Peyer's patch (tissue), 4 donors: Measurements from ENCODE around the gene MMP17.

Experiments used
- POLR2A ChIP-seq, 2 donors: fragments of 450-650 bp; IDR thresholded peaks; one replicate each; pipeline ENCODE4 v1.5.1; 2017; ENCODE audit warnings: antibody characterized with exemption in 2 of 2, mild to moderate bottlenecking in 2 of 2, moderate library complexity in 2 of 2
- TF ChIP-seq, protein P1 (sequence below), 6 experiments: fragments of 450-650 bp in 4 of 6; fragments of 200-600 bp in 2 of 6; sonication (generic) in 1 of 6; IDR thresholded peaks; one replicate each; pipeline ENCODE4 v1.5.1; 2017 to 2019; ENCODE audit warnings: antibody characterized with exemption in 6 of 6, mild to moderate bottlenecking in 3 of 6, moderate library complexity in 1 of 6

GRCh38 chr12:131801254-131801866 lies 26.8 kb upstream of the MMP17 start:
- no peak for TF ChIP-seq POLR2A (IDR thresholded peaks at IDR 0.05)
- TF ChIP-seq, protein P1, sequence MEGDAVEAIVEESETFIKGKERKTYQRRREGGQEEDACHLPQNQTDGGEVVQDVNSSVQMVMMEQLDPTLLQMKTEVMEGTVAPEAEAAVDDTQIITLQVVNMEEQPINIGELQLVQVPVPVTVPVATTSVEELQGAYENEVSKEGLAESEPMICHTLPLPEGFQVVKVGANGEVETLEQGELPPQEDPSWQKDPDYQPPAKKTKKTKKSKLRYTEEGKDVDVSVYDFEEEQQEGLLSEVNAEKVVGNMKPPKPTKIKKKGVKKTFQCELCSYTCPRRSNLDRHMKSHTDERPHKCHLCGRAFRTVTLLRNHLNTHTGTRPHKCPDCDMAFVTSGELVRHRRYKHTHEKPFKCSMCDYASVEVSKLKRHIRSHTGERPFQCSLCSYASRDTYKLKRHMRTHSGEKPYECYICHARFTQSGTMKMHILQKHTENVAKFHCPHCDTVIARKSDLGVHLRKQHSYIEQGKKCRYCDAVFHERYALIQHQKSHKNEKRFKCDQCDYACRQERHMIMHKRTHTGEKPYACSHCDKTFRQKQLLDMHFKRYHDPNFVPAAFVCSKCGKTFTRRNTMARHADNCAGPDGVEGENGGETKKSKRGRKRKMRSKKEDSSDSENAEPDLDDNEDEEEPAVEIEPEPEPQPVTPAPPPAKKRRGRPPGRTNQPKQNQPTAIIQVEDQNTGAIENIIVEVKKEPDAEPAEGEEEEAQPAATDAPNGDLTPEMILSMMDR (IDR thresholded peaks at IDR 0.05), result no peak
